Ascending aorta (tissue), 2 donors: ENCODE results near the gene SPTLC1. TPM values are rescaled to one million over a fixed set of nuclear protein-coding genes. Genes with fewer than 3 reads are reported as not detected.
"Not testable (repeated sequence)": the region's sequence is repeated elsewhere in the genome, so short reads cannot be mapped to it uniquely, and the experiment has no call there.

Experiments
- DNase-seq, 2 donors: peaks; one replicate each; pipeline ENCODE4 v3.0.0-alpha.2; 2019; ENCODE audit warnings: low spot score in 2 of 2
- H3K27ac ChIP-seq, 2 donors: fragments of 200-600 bp; sonication (generic); one replicate each; pipeline ENCODE4 v1.5.1; 2016 to 2017; ENCODE audit warnings: mild to moderate bottlenecking in 1 of 2
- H3K27me3 ChIP-seq: fragments of 200-600 bp; sonication (generic); one replicate; pipeline ENCODE4 v1.5.1; 2017
- H3K36me3 ChIP-seq, 2 donors: fragments of 200-600 bp; sonication (generic); one replicate each; pipeline ENCODE4 v1.5.1; 2016
- H3K4me1 ChIP-seq, 2 donors: fragments of 200-600 bp; sonication (generic); one replicate each; pipeline ENCODE4 v1.5.1; 2016 to 2017; ENCODE audit warnings: mild to moderate bottlenecking in 1 of 2
- H3K4me3 ChIP-seq, 2 donors: fragments of 200-600 bp; sonication (generic); one replicate each; pipeline ENCODE4 v1.5.1; 2016 to 2017; ENCODE audit warnings: mild to moderate bottlenecking in 1 of 2
- H3K9me3 ChIP-seq, 2 donors: fragments of 200-600 bp; sonication (generic); one replicate each; pipeline ENCODE4 v1.5.1; 2016
- intact Hi-C: fragments of 100-400 bp; cut with DNase I; formaldehyde crosslinking; loops from one replicate; pipeline ENCODE4 v1.15.1; 2023
- total RNA-seq: library from RNA; depleted of rRNA; stranded (reverse); fragments of >200 nt; gene quantifications from one replicate; pipeline ENCODE4 v1.1.0, GENCODE V29; 2016
- TF ChIP-seq, protein P1 (sequence below), 3 experiments: fragments of 200-600 bp in 2 of 3; fragments of 450-650 bp in 1 of 3; sonication (generic) in 2 of 3; IDR thresholded peaks; one replicate each; pipeline ENCODE4 v1.5.1; 2016 to 2019; ENCODE audit warnings: antibody characterized with exemption in 3 of 3, mild to moderate bottlenecking in 1 of 3, moderate library complexity in 1 of 3

SPTLC1 gene
- total RNA-seq, 1 donor from 2014 or later: 48.0 TPM

DNA sequence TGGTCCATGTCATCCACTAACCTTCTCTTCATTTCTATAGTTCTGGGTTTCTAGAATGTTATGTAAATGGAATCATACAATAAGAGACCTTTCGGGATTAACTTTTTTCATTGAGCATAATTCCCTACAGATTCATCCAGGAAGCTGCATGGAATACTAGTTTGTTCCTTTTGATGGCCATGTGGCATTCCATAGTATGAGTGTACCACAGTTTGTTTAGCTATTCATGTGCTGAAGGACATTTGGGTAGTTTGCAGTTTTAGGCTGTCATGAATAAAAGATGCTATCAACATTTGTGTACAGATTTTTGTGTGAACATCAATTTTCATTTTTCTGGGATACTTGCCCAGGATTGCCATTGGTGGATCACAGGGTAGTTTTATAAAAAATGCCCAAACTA, 6.8 kb upstream of the SPTLC1 start:
- intact Hi-C loops: no loop called here
- no peaks in the 10 kb centered on the region for H3K4me1 ChIP-seq
- TF ChIP-seq, protein P1, sequence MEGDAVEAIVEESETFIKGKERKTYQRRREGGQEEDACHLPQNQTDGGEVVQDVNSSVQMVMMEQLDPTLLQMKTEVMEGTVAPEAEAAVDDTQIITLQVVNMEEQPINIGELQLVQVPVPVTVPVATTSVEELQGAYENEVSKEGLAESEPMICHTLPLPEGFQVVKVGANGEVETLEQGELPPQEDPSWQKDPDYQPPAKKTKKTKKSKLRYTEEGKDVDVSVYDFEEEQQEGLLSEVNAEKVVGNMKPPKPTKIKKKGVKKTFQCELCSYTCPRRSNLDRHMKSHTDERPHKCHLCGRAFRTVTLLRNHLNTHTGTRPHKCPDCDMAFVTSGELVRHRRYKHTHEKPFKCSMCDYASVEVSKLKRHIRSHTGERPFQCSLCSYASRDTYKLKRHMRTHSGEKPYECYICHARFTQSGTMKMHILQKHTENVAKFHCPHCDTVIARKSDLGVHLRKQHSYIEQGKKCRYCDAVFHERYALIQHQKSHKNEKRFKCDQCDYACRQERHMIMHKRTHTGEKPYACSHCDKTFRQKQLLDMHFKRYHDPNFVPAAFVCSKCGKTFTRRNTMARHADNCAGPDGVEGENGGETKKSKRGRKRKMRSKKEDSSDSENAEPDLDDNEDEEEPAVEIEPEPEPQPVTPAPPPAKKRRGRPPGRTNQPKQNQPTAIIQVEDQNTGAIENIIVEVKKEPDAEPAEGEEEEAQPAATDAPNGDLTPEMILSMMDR (IDR thresholded peaks at IDR 0.05): no peak
- H3K4me3 ChIP-seq: no peak overlapping the region
- H3K36me3 ChIP-seq: no peaks in the 10 kb centered on the region
- H3K9me3 ChIP-seq: no peaks in the 10 kb centered on the region
- no peak for DNase-seq
- no peak overlapping the region for H3K27ac ChIP-seq
- H3K27me3 ChIP-seq: no peaks in the 10 kb centered on the region

DNA sequence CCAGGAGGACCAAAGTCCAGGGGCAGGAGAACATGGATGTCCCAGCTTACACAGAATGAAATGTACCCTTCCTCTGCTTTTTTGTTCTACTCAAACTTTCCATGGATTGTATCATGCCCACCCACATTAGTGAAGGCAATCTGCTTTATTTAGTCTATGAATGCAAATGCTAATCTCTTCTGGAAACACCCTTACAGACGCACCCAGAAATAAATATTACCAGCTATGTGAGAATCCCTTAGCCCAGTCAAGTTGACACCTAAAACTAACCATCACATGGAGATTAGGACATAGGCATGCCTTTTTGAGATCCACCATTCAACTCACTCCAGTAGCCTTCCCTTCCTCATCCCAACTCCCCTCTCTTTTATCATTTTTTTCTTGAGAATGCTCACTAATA, 6.1 kb upstream of the SPTLC1 start:
- H3K36me3 ChIP-seq: no peaks in the 10 kb centered on the region
- H3K4me3 ChIP-seq: no peak overlapping the region
- H3K27me3 ChIP-seq: no peaks in the 10 kb centered on the region
- intact Hi-C loops: no loop called here
- no peak overlapping the region for H3K27ac ChIP-seq
- no peaks in the 10 kb centered on the region for H3K9me3 ChIP-seq
- TF ChIP-seq, protein P1 (IDR thresholded peaks at IDR 0.05): no peak
- DNase-seq: no peak
- no peaks in the 10 kb centered on the region for H3K4me1 ChIP-seq

DNA sequence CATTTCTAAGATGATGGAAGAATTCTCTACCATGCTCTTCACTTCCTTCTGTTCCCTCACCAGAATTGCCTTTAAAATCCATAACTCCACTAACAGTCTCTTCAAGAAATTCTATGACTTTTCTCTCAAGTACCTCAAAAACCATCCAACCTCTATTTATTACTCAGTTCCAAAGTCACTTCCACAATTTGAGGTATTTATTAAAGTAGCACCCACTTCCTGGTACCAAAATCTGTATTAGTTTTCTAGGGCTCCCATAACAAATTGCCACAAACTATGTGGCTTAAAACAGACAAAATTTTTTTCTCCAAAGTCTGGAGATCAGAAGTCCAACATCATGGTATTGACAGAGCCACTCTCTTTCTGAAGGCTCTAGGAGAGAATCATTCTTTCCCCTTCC, 4.9 kb upstream of the SPTLC1 start:
- TF ChIP-seq, protein P1 (IDR thresholded peaks at IDR 0.05): no peak
- intact Hi-C loops: no loop called here
- no peak for DNase-seq
- H3K4me3 ChIP-seq: no peak overlapping the region
- no peaks in the 10 kb centered on the region for H3K4me1 ChIP-seq
- H3K9me3 ChIP-seq: no peaks in the 10 kb centered on the region
- no peaks in the 10 kb centered on the region for H3K36me3 ChIP-seq
- H3K27me3 ChIP-seq: no peaks in the 10 kb centered on the region
- no peak overlapping the region for H3K27ac ChIP-seq

DNA sequence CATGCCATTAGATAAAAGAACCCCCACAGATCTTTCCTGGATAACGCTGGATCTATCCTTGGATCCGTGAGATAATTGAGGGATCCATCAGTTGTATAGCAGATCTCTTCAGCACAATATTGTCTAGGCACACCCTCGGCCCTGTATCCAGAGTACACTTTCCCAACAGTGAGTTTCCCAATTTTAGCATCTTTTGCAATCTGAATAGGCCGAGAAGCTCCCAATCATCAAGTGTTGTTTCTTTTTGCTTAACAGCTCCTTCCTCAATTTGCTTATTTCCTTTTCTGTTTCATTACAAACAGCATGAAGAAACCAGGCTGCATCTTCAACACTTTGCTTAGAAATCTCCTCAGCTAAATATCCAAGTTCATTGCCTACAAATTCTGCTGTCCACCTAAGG, 4.4 kb upstream of the SPTLC1 start:
- TF ChIP-seq, protein P1 (IDR thresholded peaks at IDR 0.05): no peak
- Histone ChIP-seq H3K27me3 (no peaks in the 10 kb centered on the region), H3K4me3 (no peak overlapping the region), H3K36me3 (no peaks in the 10 kb centered on the region), H3K27ac (no peak overlapping the region), H3K9me3 (no peaks in the 10 kb centered on the region), H3K4me1 (no peaks in the 10 kb centered on the region)
- intact Hi-C loops: loop anchor here (10.0 kb wide), 3 partner anchors 555 to 1335 kb away; partner anchors contain the start of genes CARD19, FAM120A, FAM120AOS and IPPK
- DNase-seq: no peak

DNA sequence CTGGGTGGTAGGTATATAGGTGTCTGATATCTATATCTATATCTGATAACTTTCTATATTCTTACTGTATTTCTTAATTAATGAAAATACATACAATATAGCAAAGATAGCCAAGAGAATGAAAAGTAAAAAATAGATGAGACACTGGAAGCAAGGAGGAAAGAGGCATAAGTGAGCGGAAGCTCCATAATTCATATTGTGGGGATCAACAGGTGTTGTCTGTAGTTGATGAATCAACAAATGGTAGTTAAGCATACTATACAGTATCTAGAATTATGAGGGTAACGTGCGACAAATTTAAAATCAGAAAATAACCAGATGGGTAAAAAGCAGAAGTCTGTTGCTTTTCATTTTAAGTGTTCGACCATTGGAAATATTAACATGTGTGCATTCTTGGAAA, 7.1 kb downstream of the SPTLC1 start:
- Histone ChIP-seq H3K36me3 (peaks cover 29 to 60% of the 10 kb centered on the region in 2 donors), H3K4me1 (no peaks in the 10 kb centered on the region), H3K9me3 (no peaks in the 10 kb centered on the region), H3K4me3 (no peak overlapping the region), H3K27ac (no peak overlapping the region), H3K27me3 (no peaks in the 10 kb centered on the region)
- DNase-seq: no peak
- TF ChIP-seq, protein P1 (IDR thresholded peaks at IDR 0.05): no peak
- intact Hi-C loops: no loop called here

DNA sequence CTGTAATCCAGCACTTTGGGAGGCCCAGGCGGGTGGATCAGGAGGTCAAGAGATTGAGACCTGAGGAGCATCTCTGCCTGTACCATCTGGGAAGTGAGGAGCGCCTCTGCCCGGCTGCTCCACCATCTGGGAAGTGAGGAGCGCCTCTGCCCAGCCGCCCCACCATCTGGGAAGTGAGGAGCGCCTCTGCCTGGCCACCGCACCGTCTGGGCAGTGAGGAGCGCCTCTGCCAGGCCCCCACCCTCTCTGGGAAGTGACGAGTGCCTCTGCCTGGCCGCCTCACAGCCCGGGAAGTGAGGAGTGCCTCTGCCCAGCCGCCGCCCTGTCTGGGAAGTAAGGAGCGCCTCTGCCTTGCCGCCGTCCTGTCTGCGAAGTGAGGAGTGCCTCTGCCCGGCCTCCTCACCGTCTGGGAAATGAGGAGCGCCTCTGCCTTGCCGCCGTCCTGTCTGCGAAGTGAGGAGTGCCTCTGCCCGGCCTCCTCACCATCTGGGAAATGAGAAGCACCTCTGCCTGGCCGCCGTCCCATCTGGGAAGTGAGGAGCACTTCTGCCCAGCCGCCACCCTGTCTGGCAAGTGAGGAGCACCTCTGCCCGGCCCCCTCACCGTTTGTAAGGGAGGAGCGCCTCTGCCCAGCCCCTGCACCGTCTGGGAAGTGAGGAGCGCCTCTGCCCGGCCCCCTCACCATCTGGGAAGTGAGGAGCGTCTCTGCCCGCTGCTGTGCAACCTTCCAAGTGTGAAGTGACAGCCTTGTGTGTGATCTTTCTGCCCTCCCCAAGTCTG, 9.6 kb downstream of the SPTLC1 start:
- intact Hi-C loops, H3K27me3 ChIP-seq, H3K27ac ChIP-seq, H3K9me3 ChIP-seq, DNase-seq, H3K4me3 ChIP-seq, H3K4me1 ChIP-seq: not testable (repeated sequence)
- peaks cover 29 to 47% of the 10 kb centered on the region in 2 donors for H3K36me3 ChIP-seq

DNA sequence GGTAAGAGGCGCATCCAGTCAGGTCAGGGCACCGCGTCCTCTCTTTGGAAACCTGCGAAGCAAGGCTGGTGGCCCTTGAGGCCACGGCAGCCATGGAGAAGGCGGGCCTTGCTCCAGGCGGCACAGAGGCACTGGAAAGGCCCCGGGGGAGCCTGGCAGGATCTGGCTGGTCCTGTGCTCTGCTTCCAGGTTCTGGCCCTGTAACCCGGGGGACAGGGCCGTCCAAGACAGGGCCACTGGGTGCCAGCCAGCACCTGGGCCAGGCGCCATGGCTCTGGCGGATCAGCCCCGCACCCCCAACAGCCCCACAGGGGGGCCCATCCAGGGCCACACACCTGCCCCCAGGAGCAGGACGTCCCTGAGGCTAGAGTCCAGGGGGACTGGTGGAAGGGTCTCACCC, 11.6 kb downstream of the SPTLC1 start:
- H3K4me3 ChIP-seq, DNase-seq, H3K9me3 ChIP-seq, intact Hi-C loops, H3K4me1 ChIP-seq, H3K27ac ChIP-seq, H3K27me3 ChIP-seq: not testable (repeated sequence)
- peaks cover 24 to 44% of the 10 kb centered on the region in 2 donors for H3K36me3 ChIP-seq
